Cardiac fibroblast (primary cell): ENCODE results near the gene FGGY.
A peak's percentile ranks its signal among the peaks of the same experiment; 100 is the strongest.
"Not testable (repeated sequence)": the region's sequence is repeated elsewhere in the genome, so short reads cannot be mapped to it uniquely, and the experiment has no call there.

Experiments used
- DNase-seq, 2 donors: peaks; one replicate each; pipeline versions ENCODE4 v3.0.0 to v3.0.0-alpha.2; 2010; ENCODE audit warnings: low read depth in 2 of 2
- H3K4me3 ChIP-seq, 2 donors: replicated peaks in 1 of 2; 1 replicate in 1 of 2; 2 replicates in 1 of 2; pipeline ENCODE4 v1.5.1; 2011; ENCODE audit warnings: low read depth in 2 of 2, low read length in 2 of 2, mild to moderate bottlenecking in 2 of 2, moderate library complexity in 1 of 2
- TF ChIP-seq, protein P1 (sequence below): IDR thresholded peaks from one replicate; pipeline ENCODE4 v1.5.1; 2011; ENCODE audit warnings: low read depth, mild to moderate bottlenecking, low read length, inconsistent platforms

Gene FGGY

DNA sequence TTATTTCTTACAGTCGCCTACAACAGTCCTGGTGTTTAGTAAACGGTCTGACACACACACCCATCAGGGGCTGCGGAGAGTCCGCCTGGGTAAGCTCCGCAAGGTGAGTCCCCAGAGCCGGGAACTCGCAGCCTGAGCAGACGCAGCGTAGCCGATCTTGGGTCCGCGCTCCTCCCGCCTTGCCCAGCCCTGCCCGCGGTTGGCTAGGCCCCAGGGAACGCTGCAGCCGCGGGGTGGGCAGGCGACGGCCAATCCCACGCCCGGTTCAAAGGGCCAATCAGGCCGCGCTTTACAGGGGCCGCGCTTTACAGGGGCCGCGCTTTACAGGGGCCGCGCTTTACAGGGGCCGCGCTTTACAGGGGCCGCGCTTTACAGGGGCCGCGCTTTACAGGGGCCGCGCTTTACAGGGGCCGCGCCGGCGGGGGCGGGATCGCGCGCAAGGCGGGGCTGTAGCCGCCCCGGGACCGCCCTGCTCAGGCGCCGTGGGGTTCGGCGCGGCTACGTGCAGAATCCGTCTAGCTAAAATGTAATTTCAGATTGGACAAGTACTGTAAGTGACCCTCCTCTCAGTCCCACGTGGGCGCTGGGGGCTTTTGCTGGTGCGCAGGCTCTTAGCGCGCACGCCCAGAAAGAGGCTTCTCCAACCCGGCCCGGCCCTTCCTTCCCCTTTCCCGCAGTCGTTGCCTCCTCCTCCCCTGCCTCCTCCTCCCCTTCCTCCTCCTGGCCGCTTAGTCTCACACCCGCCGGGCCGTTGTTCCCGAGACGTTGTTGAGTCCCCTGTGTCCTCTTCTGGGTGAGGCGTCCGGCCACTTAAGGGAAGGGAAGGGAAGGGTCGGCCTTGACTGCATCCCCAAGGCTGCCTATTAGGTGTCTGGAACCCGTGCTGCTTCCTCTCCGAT lies at the start of gene FGGY:
Gene FGGY, plus strand, starts transcription at position 737 of the 899 bp plus-strand sequence. CDS start 24,456 bp downstream, outside the sequence.
- peak; percentile 99 for DNase-seq
- peak within 1 kb of the TSS; percentile 59 to 68 for H3K4me3 ChIP-seq
- TF ChIP-seq, protein P1, sequence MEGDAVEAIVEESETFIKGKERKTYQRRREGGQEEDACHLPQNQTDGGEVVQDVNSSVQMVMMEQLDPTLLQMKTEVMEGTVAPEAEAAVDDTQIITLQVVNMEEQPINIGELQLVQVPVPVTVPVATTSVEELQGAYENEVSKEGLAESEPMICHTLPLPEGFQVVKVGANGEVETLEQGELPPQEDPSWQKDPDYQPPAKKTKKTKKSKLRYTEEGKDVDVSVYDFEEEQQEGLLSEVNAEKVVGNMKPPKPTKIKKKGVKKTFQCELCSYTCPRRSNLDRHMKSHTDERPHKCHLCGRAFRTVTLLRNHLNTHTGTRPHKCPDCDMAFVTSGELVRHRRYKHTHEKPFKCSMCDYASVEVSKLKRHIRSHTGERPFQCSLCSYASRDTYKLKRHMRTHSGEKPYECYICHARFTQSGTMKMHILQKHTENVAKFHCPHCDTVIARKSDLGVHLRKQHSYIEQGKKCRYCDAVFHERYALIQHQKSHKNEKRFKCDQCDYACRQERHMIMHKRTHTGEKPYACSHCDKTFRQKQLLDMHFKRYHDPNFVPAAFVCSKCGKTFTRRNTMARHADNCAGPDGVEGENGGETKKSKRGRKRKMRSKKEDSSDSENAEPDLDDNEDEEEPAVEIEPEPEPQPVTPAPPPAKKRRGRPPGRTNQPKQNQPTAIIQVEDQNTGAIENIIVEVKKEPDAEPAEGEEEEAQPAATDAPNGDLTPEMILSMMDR: no peak

- DNase-seq: no peak
- no peak overlapping the region for H3K4me3 ChIP-seq
- TF ChIP-seq, protein P1: no peak
Measured at GRCh38 chr1:59248758-59249157, 48.1 kb upstream of the FGGY start.

DNA sequence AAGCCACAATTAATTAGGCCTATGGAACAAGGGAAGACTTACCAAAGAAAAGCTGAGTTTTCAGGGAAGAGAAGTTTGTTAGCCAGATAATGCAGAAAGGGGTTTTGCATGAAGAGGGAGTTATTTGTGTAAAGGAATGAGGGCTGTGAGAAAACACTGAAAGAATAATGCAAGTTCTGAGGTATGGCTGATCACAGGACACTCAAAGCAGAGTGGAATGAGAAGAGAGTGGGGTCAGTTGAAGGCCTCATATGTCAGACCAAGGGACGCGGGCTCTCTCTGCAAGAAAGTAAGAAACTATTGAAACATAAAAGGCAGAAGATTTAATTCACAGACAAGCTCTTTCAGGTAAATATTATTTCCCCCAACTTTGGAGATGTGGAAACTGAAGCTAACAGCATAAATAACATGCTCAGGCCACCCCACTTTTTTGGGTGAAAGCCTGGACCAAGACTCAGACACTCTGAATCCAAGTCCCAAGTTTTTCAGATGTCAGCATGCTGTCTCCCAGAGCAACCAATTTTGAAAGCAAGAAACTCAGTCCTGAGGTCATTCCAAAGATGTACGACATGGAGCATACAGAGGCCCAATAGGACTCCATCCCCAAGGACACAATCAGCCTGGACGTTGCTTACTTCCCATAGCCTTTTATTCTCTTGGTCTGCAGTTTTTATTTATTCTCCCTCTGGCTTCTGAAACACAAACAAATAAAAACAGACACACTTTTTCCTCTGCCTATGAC lies 47.3 kb upstream of the FGGY start:
- TF ChIP-seq, protein P1: no peak
- H3K4me3 ChIP-seq: no peak overlapping the region
- DNase-seq: no peak

GRCh38 chr1:59251061-59251460 lies 45.8 kb upstream of the FGGY start:
- DNase-seq: not testable (repeated sequence)

DNA sequence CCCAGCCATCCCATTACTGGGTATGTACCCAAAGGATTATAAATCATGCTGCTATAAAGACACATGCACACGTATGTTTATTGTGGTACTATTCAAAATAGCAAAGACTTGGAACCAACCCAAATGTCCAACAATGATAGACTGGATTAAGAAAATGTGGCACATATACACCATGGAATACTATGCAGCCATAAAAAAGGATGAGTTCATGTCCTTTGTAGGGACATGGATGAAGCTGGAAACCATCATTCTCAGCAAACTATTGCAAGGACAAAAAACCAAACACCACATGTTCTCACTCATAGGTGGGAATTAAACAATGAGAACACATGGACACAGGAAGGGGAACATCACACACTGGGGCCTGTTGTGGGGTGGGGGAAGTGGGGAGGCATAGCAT lies 40.5 kb upstream of the FGGY start:
- not testable (repeated sequence) for DNase-seq, H3K4me3 ChIP-seq

More at GRCh38 chr1:59251061-59251460, 45.8 kb upstream of the FGGY start:
- H3K4me3 ChIP-seq: not testable (repeated sequence)

DNA sequence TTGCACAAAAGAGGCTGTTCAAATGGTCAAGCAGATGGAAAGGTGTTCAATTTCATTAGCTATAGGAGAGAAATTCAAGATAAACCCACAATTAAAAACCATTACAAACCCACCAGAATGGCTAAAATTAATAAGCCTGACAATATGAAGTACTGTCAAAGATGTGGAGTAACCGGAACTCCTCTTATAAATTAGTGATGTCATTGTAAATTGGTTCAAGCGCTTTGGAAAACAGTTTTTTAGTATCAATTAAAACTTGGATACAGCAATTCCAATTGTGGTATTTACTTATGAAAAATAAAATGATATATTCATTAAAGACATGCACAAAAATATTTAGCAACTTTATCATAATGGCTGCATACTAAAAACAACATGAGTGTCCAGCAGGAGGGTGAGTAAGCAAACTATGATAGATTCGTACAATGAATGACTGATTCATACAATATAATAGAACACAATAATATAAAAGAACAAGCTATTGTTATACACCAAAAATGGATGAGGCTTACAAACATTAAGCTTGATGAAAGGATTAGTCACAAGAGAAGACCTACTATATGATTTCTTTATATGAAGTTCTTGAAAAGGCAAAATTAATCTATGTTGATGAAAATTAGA lies 38.4 kb upstream of the FGGY start:
- DNase-seq: peak in 1 of 2 donors; percentile 48
- H3K4me3 ChIP-seq: no peak overlapping the region
- TF ChIP-seq, protein P1: peak; percentile 14

DNA sequence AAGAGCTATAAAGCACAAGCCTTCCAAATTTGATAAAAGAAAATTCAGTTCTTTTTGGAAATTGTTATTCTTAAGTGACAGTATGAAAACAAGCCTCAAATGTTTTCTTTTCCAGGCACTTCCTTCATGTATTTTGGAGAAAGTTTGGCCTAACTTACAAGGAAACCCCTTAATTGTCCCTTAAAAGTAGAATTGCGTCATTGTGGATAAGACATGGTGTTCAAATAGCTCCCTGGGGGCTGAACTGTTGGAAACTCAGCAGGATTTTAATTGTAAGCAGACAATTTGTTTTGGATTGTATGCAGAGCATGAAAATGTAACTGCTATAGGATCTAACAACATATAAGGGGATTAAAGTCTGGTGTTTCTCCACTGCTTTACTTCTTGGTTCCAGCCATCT lies 35.4 kb upstream of the FGGY start:
- TF ChIP-seq, protein P1: no peak
- peak in 1 of 2 donors; percentile 72 for DNase-seq

More for the DNA sequence above, 35.4 kb upstream of the FGGY start:
- no peak overlapping the region for H3K4me3 ChIP-seq
